Measurements from ENCODE around the gene CRY2. TPM values are rescaled to one million over a fixed set of nuclear protein-coding genes. Genes with fewer than 3 reads are reported as not detected.

CRY2 gene
- total and polyA plus RNA-seq, 2 of the 13 experiments (the other 11 are each of a cell fraction or from before 2014, with no cell fraction given), result 10.1 to 12.2 TPM

DNA sequence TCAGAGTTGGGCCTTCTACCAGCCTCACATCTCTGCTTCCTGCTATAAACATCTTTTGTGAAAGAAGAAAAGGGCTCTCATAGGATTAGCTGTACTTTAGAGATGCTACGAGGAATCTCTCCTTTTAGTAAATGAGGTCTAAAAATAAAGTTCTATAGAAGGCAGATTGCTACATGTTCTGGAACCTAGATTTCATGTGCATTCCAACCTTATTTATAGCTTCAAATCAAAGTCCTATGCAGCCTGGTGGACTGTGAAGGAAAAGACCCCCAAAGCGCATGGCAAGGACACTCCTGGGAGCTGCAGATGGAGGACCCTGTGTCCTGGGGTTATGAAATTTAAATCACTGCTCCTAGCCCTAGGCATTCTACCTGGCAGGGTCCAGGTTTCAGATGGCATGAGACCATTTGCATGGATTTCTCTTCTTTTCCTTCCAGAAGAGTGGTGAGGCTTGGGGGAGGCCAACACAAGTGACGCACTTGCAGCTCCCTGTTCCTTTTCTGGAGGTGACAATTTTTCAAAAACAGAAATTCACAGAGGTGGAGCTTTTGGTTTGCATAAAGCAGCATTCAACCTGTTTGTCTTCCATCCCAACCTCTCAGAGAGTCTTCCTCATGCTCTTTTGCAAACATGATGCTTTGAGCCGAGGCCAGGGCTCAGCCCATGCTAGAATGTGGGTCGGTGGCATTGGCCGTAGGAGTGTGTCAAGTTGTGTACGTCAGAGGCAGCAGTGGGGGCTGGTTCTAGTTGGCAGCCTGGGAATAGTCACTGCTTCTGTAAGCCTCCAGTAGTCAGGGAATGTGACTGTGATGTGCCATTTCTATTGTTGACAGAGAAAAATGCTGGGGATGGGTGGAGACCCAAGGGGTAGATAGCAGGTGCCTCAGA is 6.3 kb downstream of the CRY2 start:
- no peak for DNase-seq (ENCODE audit: low spot score)
- Histone ChIP-seq H3K36me3 (replicated peaks in 1 of 2; ENCODE audit: control insufficient read depth in 1 of 2, insufficient read depth in 2 of 2, low read length in 2 of 2) (peaks cover 9 to 40% of the 10 kb centered on the region in 2 experiments), H2AFZ (ENCODE audit: low read length) (no peak overlapping the region), H3K9ac (ENCODE audit: insufficient read depth, low read depth, low read length) (no peak overlapping the region), H3K4me3 (replicated peaks in 1 of 3; ENCODE audit: insufficient read depth in 1 of 3, low read depth in 2 of 3, low read length in 3 of 3) (no peak overlapping the region), H3K79me2 (ENCODE audit: insufficient read depth, low read length) (peaks cover 45% of the 10 kb centered on the region), H3K27ac (ENCODE audit: extremely low read length, insufficient read depth, low read length) (no peak overlapping the region), H3K27me3 (ENCODE audit: control insufficient read depth in 1 of 2, insufficient read depth in 2 of 2, low read length in 2 of 2) (no peaks in the 10 kb centered on the region), H4K20me1 (ENCODE audit: insufficient read depth, low read length) (peaks cover 35% of the 10 kb centered on the region), H3K4me1 (ENCODE audit: insufficient read depth, low read length) (peaks cover 42% of the 10 kb centered on the region), H3K9me3 (ENCODE audit: low read length) (no peaks in the 10 kb centered on the region), H3K4me2 (ENCODE audit: low read depth, low read length) (no peak overlapping the region)
- POLR2A ChIA-PET, result no interaction called here
- in situ Hi-C loops (cut with HindIII; ENCODE audit: extremely low pct_ligation_motif_present, low pct_unique_long_range_greater_than_20kb), result no loop called here
- WGBS (ENCODE audit: low lambda C conversion rate), result 95% methylated on average over 7 of the region's 7 CpGs
- no peak for TF ChIP-seq ZNF382 (CRISPR knock-in tag; IDR thresholded peaks at IDR 0.05; ENCODE audit: borderline replicate concordance)
- TF ChIP-seq KDM5A (IDR thresholded peaks at IDR 0.05; ENCODE audit: borderline replicate concordance, low read length), result no peak
- no peak for TF ChIP-seq U2AF1 (optimal IDR thresholded peaks at IDR 0.05; ENCODE audit: low read depth, low read length)
- TF ChIP-seq, protein P1, sequence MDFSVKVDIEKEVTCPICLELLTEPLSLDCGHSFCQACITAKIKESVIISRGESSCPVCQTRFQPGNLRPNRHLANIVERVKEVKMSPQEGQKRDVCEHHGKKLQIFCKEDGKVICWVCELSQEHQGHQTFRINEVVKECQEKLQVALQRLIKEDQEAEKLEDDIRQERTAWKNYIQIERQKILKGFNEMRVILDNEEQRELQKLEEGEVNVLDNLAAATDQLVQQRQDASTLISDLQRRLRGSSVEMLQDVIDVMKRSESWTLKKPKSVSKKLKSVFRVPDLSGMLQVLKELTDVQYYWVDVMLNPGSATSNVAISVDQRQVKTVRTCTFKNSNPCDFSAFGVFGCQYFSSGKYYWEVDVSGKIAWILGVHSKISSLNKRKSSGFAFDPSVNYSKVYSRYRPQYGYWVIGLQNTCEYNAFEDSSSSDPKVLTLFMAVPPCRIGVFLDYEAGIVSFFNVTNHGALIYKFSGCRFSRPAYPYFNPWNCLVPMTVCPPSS (IDR thresholded peaks at IDR 0.05), result no peak
- no peak for TF ChIP-seq FOXO1 (CRISPR knock-in tag; IDR thresholded peaks at IDR 0.05)
- intact Hi-C loops (cut with micrococcal nuclease; ENCODE audit: unreplicated experiment), result no loop called here
- BruUV-seq (replicated peaks), result no TSS peak
- ATAC-seq, result no peak
- CTCF ChIA-PET (ENCODE audit: low intra/inter-chr PET ratio, low total read pairs), result interaction anchor here (1.4 to 2.0 kb wide), 2 partner anchors 11 to 82 kb away, joined by 6 to 7 read pairs; no protein-coding TSS in a partner anchor
- no peak for FAIRE-seq

DNA sequence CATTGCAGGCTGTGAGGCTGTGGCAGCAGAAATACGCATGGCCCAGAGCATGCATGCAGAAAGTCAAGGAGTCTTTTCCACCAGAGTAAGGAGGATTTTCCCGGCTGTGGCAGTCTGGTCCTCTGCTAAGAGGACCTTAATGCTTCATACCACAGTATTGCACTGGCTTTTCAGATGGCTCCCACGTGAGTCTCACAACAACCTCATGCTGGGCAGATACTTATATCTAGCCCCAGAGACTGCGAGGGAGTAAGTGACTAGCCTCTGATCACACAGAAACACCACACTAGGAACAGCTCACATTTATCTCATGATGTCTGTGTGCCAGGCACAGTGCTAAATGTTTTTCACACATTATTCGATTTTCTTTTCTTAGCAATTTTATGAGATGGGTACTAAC is 8.0 kb downstream of the CRY2 start:
- Histone ChIP-seq H3K27me3 (ENCODE audit: control insufficient read depth in 1 of 2, insufficient read depth in 2 of 2, low read length in 2 of 2) (no peaks in the 10 kb centered on the region), H3K9me3 (ENCODE audit: low read length) (no peaks in the 10 kb centered on the region), H3K4me1 (ENCODE audit: insufficient read depth, low read length) (peaks cover 24% of the 10 kb centered on the region), H3K36me3 (replicated peaks in 1 of 2; ENCODE audit: control insufficient read depth in 1 of 2, insufficient read depth in 2 of 2, low read length in 2 of 2) (peaks cover 13 to 53% of the 10 kb centered on the region in 2 experiments), H3K9ac (ENCODE audit: insufficient read depth, low read depth, low read length) (no peak overlapping the region), H2AFZ (ENCODE audit: low read length) (no peak overlapping the region), H4K20me1 (ENCODE audit: insufficient read depth, low read length) (peaks cover 20% of the 10 kb centered on the region), H3K4me3 (replicated peaks in 1 of 3; ENCODE audit: insufficient read depth in 1 of 3, low read depth in 2 of 3, low read length in 3 of 3) (no peak overlapping the region), H3K27ac (ENCODE audit: extremely low read length, insufficient read depth, low read length) (no peak overlapping the region), H3K4me2 (ENCODE audit: low read depth, low read length) (no peak overlapping the region), H3K79me2 (ENCODE audit: insufficient read depth, low read length) (peaks cover 32% of the 10 kb centered on the region)
- DNase-seq (ENCODE audit: low spot score) (no peak), FAIRE-seq (no peak), ATAC-seq (no peak)
- BruUV-seq (replicated peaks), result no TSS peak
- ChIA-PET POLR2A (no interaction called here), CTCF (ENCODE audit: low intra/inter-chr PET ratio, low total read pairs) (no interaction called here)
- in situ Hi-C loops (cut with HindIII; ENCODE audit: extremely low pct_ligation_motif_present, low pct_unique_long_range_greater_than_20kb), result no loop called here
- 95% methylated on average over 4 of the region's 5 CpGs for WGBS (ENCODE audit: low lambda C conversion rate)
- intact Hi-C loops (cut with micrococcal nuclease; ENCODE audit: unreplicated experiment), result no loop called here
- TF ChIP-seq ZNF225 (CRISPR knock-in tag; IDR thresholded peaks at IDR 0.05) (no peak), HOXA7 (CRISPR knock-in tag; IDR thresholded peaks at IDR 0.05) (no peak), RXRA (CRISPR knock-in tag; IDR thresholded peaks at IDR 0.05) (no peak), TCF12 (IDR thresholded peaks at IDR 0.05) (no peak), TCF12 (CRISPR knock-in tag; IDR thresholded peaks at IDR 0.05) (no peak), ZNF549 (CRISPR knock-in tag; IDR thresholded peaks at IDR 0.05) (no peak), HDAC2 (CRISPR knock-in tag; IDR thresholded peaks at IDR 0.05) (no peak), ARNT2 (CRISPR knock-in tag; IDR thresholded peaks at IDR 0.05; ENCODE audit: low read depth) (no peak), ZNF260 (CRISPR knock-in tag; IDR thresholded peaks at IDR 0.05; ENCODE audit: borderline replicate concordance, low read depth) (no peak), GPN1 (CRISPR knock-in tag; IDR thresholded peaks at IDR 0.05; ENCODE audit: borderline replicate concordance) (no peak), ZNF878 (CRISPR knock-in tag; IDR thresholded peaks at IDR 0.05) (no peak), ZNF674 (CRISPR knock-in tag; IDR thresholded peaks at IDR 0.05; ENCODE audit: low read depth) (no peak)
- TF ChIP-seq, protein P2, sequence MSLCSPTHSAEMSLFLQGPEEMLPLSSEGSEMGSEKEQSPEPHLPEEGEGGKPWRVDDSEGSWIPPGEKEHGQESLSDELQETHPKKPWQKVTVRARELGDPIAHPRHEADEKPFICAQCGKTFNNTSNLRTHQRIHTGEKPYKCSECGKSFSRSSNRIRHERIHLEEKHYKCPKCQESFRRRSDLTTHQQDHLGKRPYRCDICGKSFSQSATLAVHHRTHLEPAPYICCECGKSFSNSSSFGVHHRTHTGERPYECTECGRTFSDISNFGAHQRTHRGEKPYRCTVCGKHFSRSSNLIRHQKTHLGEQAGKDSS (CRISPR knock-in tag; IDR thresholded peaks at IDR 0.05; ENCODE audit: borderline replicate concordance, low read depth), result no peak

Measured in HepG2 (cell line).